OCI-LY3 (cell line): ENCODE data around the gene CALML4.

Experiments used
- H2AFZ ChIP-seq: fragments of 200-600, 300-600 bp; shearing (Covaris generic); 2 replicates; pipeline ENCODE4 v1.6.0; 2014; ENCODE audit warnings: antibody characterized with exemption, low read depth, low read length
- H3K27ac ChIP-seq: fragments of 200-600, 300-600 bp; sonication (generic); 2 replicates; pipeline ENCODE4 v1.5.1; 2014; ENCODE audit warnings: mild to moderate bottlenecking, low read length, moderate library complexity, mixed read lengths
- H3K27me3 ChIP-seq: fragments of 200-600, 300-600 bp; sonication (generic); 2 replicates; pipeline ENCODE4 v1.6.1; 2014; ENCODE audit warnings: low read depth, low read length, mixed read lengths
- H3K36me3 ChIP-seq: fragments of 200-600, 300-600 bp; sonication (generic); replicated peaks from 2 replicates; pipeline ENCODE3; 2014; ENCODE audit warnings: low read depth, low read length, mixed read lengths
- H3K4me1 ChIP-seq: fragments of 300-600, 200-600 bp; sonication (generic); 2 replicates; pipeline ENCODE4 v1.6.1; 2014; ENCODE audit warnings: low read length, mixed read lengths
- H3K4me2 ChIP-seq: fragments of 200-600, 300-600 bp; sonication (generic); 2 replicates; pipeline ENCODE4 v1.6.1; 2014; ENCODE audit warnings: low read length, mixed read lengths
- H3K4me3 ChIP-seq: fragments of 300-600, 200-600 bp; sonication (generic); 2 replicates; pipeline ENCODE4 v1.5.1; 2014; ENCODE audit warnings: antibody characterized with exemption, mild to moderate bottlenecking, low read length, moderate library complexity
- H3K79me2 ChIP-seq: fragments of 300-600, 200-600 bp; shearing (Covaris generic); 2 replicates; pipeline ENCODE4 v1.6.1; 2014; ENCODE audit warnings: mild to moderate bottlenecking, low read length, mixed read lengths
- H3K9ac ChIP-seq: fragments of 300-600, 200-600 bp; shearing (Covaris generic); 2 replicates; pipeline ENCODE4 v1.6.0; 2014; ENCODE audit warnings: mild to moderate bottlenecking, low read length, moderate library complexity
- H3K9me3 ChIP-seq: fragments of 200-600, 300-600 bp; shearing (Covaris generic); 2 replicates; pipeline ENCODE4 v1.6.1; 2014; ENCODE audit warnings: low read length, mixed read lengths; ENCODE audit not compliant: insufficient read depth
- H4K20me1 ChIP-seq: fragments of 200-600, 300-600 bp; sonication (generic); 2 replicates; pipeline ENCODE4 v1.6.1; 2016; ENCODE audit warnings: low read length, mixed read lengths; ENCODE audit not compliant: insufficient read depth
- CTCF ChIP-seq: fragments of 200-600, 300-600 bp; sonication (generic); IDR thresholded peaks from 2 replicates; pipeline ENCODE4 v1.5.1; 2014; ENCODE audit warnings: antibody characterized with exemption, low read length, low read depth
- EZH2phosphoT487 ChIP-seq: fragments of 200-600 bp; shearing (Covaris generic); IDR thresholded peaks from 2 replicates; pipeline ENCODE4 v1.6.1; 2018; ENCODE audit warnings: antibody characterized with exemption, mixed run types, low read depth

Gene CALML4

GRCh38 chr15:68220489-68220888 lies 15.4 kb upstream of the CALML4 start:
- Histone ChIP-seq H3K79me2 (peaks cover 96% of the 10 kb centered on the region), H3K4me2 (no peak overlapping the region), H3K27ac (no peak overlapping the region), H3K9me3 (no peaks in the 10 kb centered on the region), H3K27me3 (no peaks in the 10 kb centered on the region), H3K9ac (no peak overlapping the region), H3K4me3 (no peak overlapping the region), H3K4me1 (peaks cover 8% of the 10 kb centered on the region), H2AFZ (no peak overlapping the region), H3K36me3 (peaks cover 57% of the 10 kb centered on the region), H4K20me1 (peaks cover 52% of the 10 kb centered on the region)
- TF ChIP-seq CTCF, result no peak
- no peak for TF ChIP-seq EZH2phosphoT487

- Histone ChIP-seq H3K27ac (no peak overlapping the region), H4K20me1 (peaks cover 45% of the 10 kb centered on the region), H3K36me3 (peaks cover 53% of the 10 kb centered on the region), H2AFZ (no peak overlapping the region), H3K4me2 (no peak overlapping the region), H3K4me3 (no peak overlapping the region), H3K79me2 (peaks cover 96% of the 10 kb centered on the region), H3K27me3 (no peaks in the 10 kb centered on the region), H3K9me3 (no peaks in the 10 kb centered on the region), H3K4me1 (no peaks in the 10 kb centered on the region), H3K9ac (no peak overlapping the region)
- TF ChIP-seq CTCF (no peak), EZH2phosphoT487 (no peak)
These were observed 14.0 kb upstream of the CALML4 start for GRCh38 chr15:68218847-68219798.

GRCh38 chr15:68218331-68218730 lies 13.2 kb upstream of the CALML4 start:
- Histone ChIP-seq H3K4me3 (no peak overlapping the region), H4K20me1 (peaks cover 45% of the 10 kb centered on the region), H3K9me3 (no peaks in the 10 kb centered on the region), H3K27ac (no peak overlapping the region), H3K9ac (no peak overlapping the region), H3K27me3 (no peaks in the 10 kb centered on the region), H2AFZ (no peak overlapping the region), H3K36me3 (peaks cover 57% of the 10 kb centered on the region), H3K4me2 (no peak overlapping the region), H3K4me1 (no peaks in the 10 kb centered on the region), H3K79me2 (peaks cover 96% of the 10 kb centered on the region)
- TF ChIP-seq EZH2phosphoT487, result no peak
- TF ChIP-seq CTCF, result no peak

GRCh38 chr15:68217341-68217740 lies 12.2 kb upstream of the CALML4 start:
- H3K4me2 ChIP-seq, result no peak overlapping the region
- no peak overlapping the region for H3K9ac ChIP-seq
- peaks cover 45% of the 10 kb centered on the region for H4K20me1 ChIP-seq
- H3K79me2 ChIP-seq, result peaks cover 90% of the 10 kb centered on the region
- no peak overlapping the region for H2AFZ ChIP-seq
- TF ChIP-seq CTCF (no peak), EZH2phosphoT487 (no peak)
- H3K4me3 ChIP-seq, result no peak overlapping the region
- H3K36me3 ChIP-seq, result peaks cover 53% of the 10 kb centered on the region
- H3K4me1 ChIP-seq, result no peaks in the 10 kb centered on the region
- H3K27me3 ChIP-seq, result no peaks in the 10 kb centered on the region
- no peak overlapping the region for H3K27ac ChIP-seq
- H3K9me3 ChIP-seq, result no peaks in the 10 kb centered on the region
